Sigmoid colon (tissue), 4 donors: Measurements from ENCODE around the gene GUCA2B.

Source experiments
- CTCF ChIP-seq, 4 experiments: fragments of 450-650 bp in 3 of 4; fragments of 200-600 bp in 1 of 4; IDR thresholded peaks; one replicate each; pipeline ENCODE4 v1.5.1; 2016 to 2019; ENCODE audit warnings: antibody characterized with exemption in 4 of 4, mild to moderate bottlenecking in 3 of 4, moderate library complexity in 2 of 4
- POLR2A ChIP-seq, 2 donors: fragments of 450-650 bp; IDR thresholded peaks; one replicate each; pipeline ENCODE4 v1.6.1; 2016; ENCODE audit warnings: antibody characterized with exemption in 2 of 2, mild to moderate bottlenecking in 2 of 2, moderate library complexity in 2 of 2
- POLR2AphosphoS5 ChIP-seq, 4 donors: sonication (generic); formaldehyde crosslinking; IDR thresholded peaks; one replicate each; pipeline ENCODE4 v1.6.1; 2017; ENCODE audit warnings: antibody characterized with exemption in 4 of 4

DNA sequence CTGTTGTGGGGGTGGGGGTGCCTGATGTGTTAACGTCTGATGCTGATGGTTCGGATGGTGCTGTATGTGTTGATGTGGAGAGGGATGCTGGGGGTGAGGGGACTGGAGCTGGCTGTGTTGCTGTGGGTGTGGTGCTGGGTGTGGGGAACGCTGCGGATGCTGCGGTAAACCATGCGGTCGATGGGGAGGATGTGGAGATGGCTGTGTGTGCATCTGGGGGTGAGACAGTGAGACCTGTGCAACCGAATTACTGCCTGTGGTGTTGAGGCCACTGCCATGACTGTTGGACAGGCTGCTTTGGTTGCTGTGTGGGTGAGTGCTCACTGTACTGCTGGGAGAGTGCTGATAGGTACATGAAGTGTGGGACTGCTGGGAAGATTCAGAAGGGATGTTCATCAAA lies 38.1 kb downstream of the GUCA2B start:
- TF ChIP-seq CTCF (IDR thresholded peaks at IDR 0.05) (no peak), POLR2A (IDR thresholded peaks at IDR 0.05) (no peak), POLR2AphosphoS5 (IDR thresholded peaks at IDR 0.05) (no peak)
